ENCODE results near the gene ATXN7L2. TPM values are rescaled to one million over a fixed set of nuclear protein-coding genes. Genes with fewer than 3 reads are reported as not detected.

ATXN7L2 gene
- total and polyA plus RNA-seq, 2 of the 8 experiments (the other 6 are each of a cell fraction or from before 2014, with no cell fraction given): 8.1 to 9.3 TPM

GRCh38 chr1:109495738-109496137 lies 12.0 kb downstream of the ATXN7L2 start:
- Histone ChIP-seq H3K36me3 (ENCODE audit: control insufficient read depth in 2 of 4, insufficient read depth in 4 of 4, low read length in 3 of 4) (peaks cover 0 to 1% (median 0%) of the 10 kb centered on the region in 4 experiments; a peak in 2 of 8 replicates), H3K18ac (ENCODE audit: extremely low read depth, low read length) (no peak overlapping the region), H3K79me2 (ENCODE audit: control insufficient read depth in 1 of 2, insufficient read depth in 2 of 2, low read length in 2 of 2) (no peaks in the 10 kb centered on the region), H2BK5ac (ENCODE audit: low read depth, low read length) (no peak overlapping the region), H3K14ac (ENCODE audit: insufficient read length) (no peak overlapping the region), H2BK15ac (ENCODE audit: low read length) (no peak overlapping the region; the same call in 1 of the 2 replicates), H3K27me3 (replicated peaks in 1 of 4; ENCODE audit: control insufficient read depth in 3 of 4, extremely low read depth in 1 of 4, insufficient read depth in 3 of 4, low read length in 3 of 4) (no peaks in the 10 kb centered on the region), H3K27ac (ENCODE audit: low read depth, low read length) (no peak overlapping the region), H4K5ac (ENCODE audit: insufficient read length, low read depth, low read length) (no peak overlapping the region), H2BK20ac (ENCODE audit: low read length) (no peak overlapping the region), H3K23me2 (ENCODE audit: low read depth, low read length) (peaks cover 2% of the 10 kb centered on the region), H4K91ac (replicated peaks; ENCODE audit: insufficient read length, low read length) (no peak overlapping the region), H2BK12ac (ENCODE audit: low read depth, low read length) (no peak overlapping the region), H3K56ac (replicated peaks; ENCODE audit: insufficient read length, low read depth, low read length) (no peak overlapping the region), H2BK120ac (replicated peaks; ENCODE audit: low read depth, low read length) (no peak overlapping the region), H3K79me1 (ENCODE audit: low read depth, low read length) (no peaks in the 10 kb centered on the region; the same call in 1 of the 2 replicates), H3K4me1 (replicated peaks in 1 of 4; ENCODE audit: control insufficient read depth in 3 of 4, insufficient read depth in 4 of 4, low read length in 3 of 4) (peaks cover 0 to 11% (median 5%) of the 10 kb centered on the region in 4 experiments; a peak in 5 of 7 replicates), H2AFZ (ENCODE audit: low read length) (no peak overlapping the region), H4K20me1 (replicated peaks in 1 of 2; ENCODE audit: control insufficient read depth in 1 of 2, insufficient read depth in 2 of 2, low read length in 2 of 2) (peaks cover 0 to 3% of the 10 kb centered on the region in 2 experiments), H3K9me3 (ENCODE audit: insufficient read depth in 2 of 2, low read depth in 1 of 2, low read length in 1 of 2) (no peaks in the 10 kb centered on the region), H3K23ac (ENCODE audit: insufficient read length) (no peak overlapping the region), H2AK5ac (ENCODE audit: low read depth, low read length) (no peak overlapping the region), H3K4ac (replicated peaks; ENCODE audit: insufficient read length, low read depth, low read length) (no peak overlapping the region), H3K9ac (replicated peaks in 1 of 4; ENCODE audit: extremely low read depth in 1 of 4, low read depth in 3 of 4, low read length in 3 of 4) (no peak overlapping the region), H4K8ac (ENCODE audit: extremely low read depth, insufficient read depth, low read length) (no peak overlapping the region), H3K4me2 (ENCODE audit: insufficient read depth in 1 of 2, low read depth in 2 of 2, low read length in 2 of 2) (no peak overlapping the region), H3K4me3 (ENCODE audit: extremely low read depth in 1 of 4, insufficient read depth in 2 of 4, low read depth in 3 of 4, low read length in 4 of 4) (no peak overlapping the region)
- ChIA-PET CTCF (ENCODE audit: partially characterized antibody) (interaction anchor here (0.7 to 43.7 kb wide), 4 partner anchors 10 to 39 kb away, joined by 3 to 1755 read pairs (median 380); partner anchors contain the start of genes AMIGO1, ATXN7L2 and GPR61), POLR2A (ENCODE audit: partially characterized antibody) (interaction anchor here (1.1 to 3.2 kb wide), 5 partner anchors 14 to 70 kb away, joined by 3 to 20 read pairs (median 6); partner anchors contain the start of genes AMIGO1 and PSMA5)
- no peak for FAIRE-seq
- WGBS, 2 experiments (ENCODE audit: extremely low coverage in 1 of 2, insufficient coverage in 1 of 2, insufficient read length in 1 of 2, insufficient replicate concordance in 2 of 2, low coverage in 1 of 2, low lambda C conversion rate in 2 of 2, missing lambda C conversion rate in 1 of 2): 87% methylated on average over 7 of the region's 7 CpGs; no CpG with 5 or more reads in 1 of the 2 experiments
- DNase-seq (ENCODE audit: low read depth in 1 of 2, low spot score in 2 of 2): no peak
- TF ChIP-seq SRF (IDR thresholded peaks at IDR 0.05; ENCODE audit: low read depth, low read length): no peak
- no peak for TF ChIP-seq USF2 (IDR thresholded peaks at IDR 0.05; ENCODE audit: low read length)
- no peak for TF ChIP-seq YY1 (IDR thresholded peaks at IDR 0.05; ENCODE audit: low read depth, low read length)
- no peak for TF ChIP-seq RAD21 (IDR thresholded peaks at IDR 0.05 in 1 of 2, conservative IDR thresholded peaks at IDR 0.05 in 1 of 2; ENCODE audit: low read depth in 2 of 2, low read length in 2 of 2)
- TF ChIP-seq SIX5 (IDR thresholded peaks at IDR 0.05; ENCODE audit: low read depth, low read length): no peak
- no peak for TF ChIP-seq TBP (IDR thresholded peaks at IDR 0.05; ENCODE audit: low read depth, low read length)
- TF ChIP-seq MAX (IDR thresholded peaks at IDR 0.05): no peak
- TF ChIP-seq RBBP5 (IDR thresholded peaks at IDR 0.05; ENCODE audit: borderline replicate concordance, low read depth, low read length): no peak
- no peak for TF ChIP-seq EGR1 (IDR thresholded peaks at IDR 0.05; ENCODE audit: borderline replicate concordance, low read depth, low read length)
- TF ChIP-seq RNF2 (IDR thresholded peaks at IDR 0.05; ENCODE audit: borderline replicate concordance, low read depth, low read length, missing control alignments, poor library complexity, severe bottlenecking): no peak
- TF ChIP-seq SUZ12 (IDR thresholded peaks at IDR 0.05; ENCODE audit: low read length): no peak
- no peak for TF ChIP-seq RFX5 (IDR thresholded peaks at IDR 0.05; ENCODE audit: borderline replicate concordance, low read depth, low read length)
